ENCODE data around the gene KDM7A. TPM values are rescaled to one million over a fixed set of nuclear protein-coding genes. Genes with fewer than 3 reads are reported as not detected.

The KDM7A gene
- total RNA-seq, 1 experiment from 2014 or later: 12.2 TPM

DNA sequence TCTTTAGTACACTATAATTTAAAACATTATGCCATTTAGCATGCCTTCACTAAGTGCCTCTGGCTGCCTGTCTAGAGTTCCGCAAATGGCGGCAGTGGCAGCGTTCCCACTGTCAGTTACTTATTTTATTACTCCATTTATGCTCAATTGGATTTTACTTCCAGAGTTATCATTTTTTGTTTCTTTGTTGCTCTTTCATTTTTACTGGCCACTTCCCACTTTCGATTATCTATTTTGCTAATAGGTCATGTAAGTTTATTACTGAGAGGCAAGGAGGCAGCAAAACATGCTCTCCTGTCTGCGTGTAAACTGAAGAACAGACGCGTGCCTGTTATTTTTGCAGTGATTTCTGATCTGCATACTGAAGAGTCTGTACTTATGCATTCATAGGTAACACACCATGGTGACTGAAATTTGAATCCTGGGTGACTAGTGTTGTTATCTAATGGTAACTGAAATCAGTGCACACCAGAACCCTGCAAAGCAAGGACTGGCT, 23.1 kb downstream of the KDM7A start:
- ATAC-seq (no peak), DNase-seq (ENCODE audit: low spot score) (no peak)
- ChIA-PET CTCF (interaction anchor here (0.7 kb wide), 1 partner anchor 535 kb away, joined by 4 read pairs; no protein-coding TSS in a partner anchor), POLR2A (no interaction called here)
- peaks cover 19% of the 10 kb centered on the region for H3K4me1 Mint-ChIP-seq
- no peaks in the 10 kb centered on the region for H3K9me3 Mint-ChIP-seq
- H3K36me3 Mint-ChIP-seq: no peaks in the 10 kb centered on the region
- H3K27me3 Mint-ChIP-seq (ENCODE audit: low read depth): no peaks in the 10 kb centered on the region
- TF ChIP-seq CREM (CRISPR knock-in tag; IDR thresholded peaks at IDR 0.05) (no peak), JAZF1 (CRISPR knock-in tag; IDR thresholded peaks at IDR 0.05) (no peak), NFATC4 (CRISPR knock-in tag; IDR thresholded peaks at IDR 0.05) (no peak), MYBL2 (CRISPR knock-in tag; IDR thresholded peaks at IDR 0.05) (no peak), KAT7 (CRISPR knock-in tag; IDR thresholded peaks at IDR 0.05; ENCODE audit: borderline replicate concordance) (no peak), ZNF281 (CRISPR knock-in tag; IDR thresholded peaks at IDR 0.05) (no peak), IRF2 (CRISPR knock-in tag; IDR thresholded peaks at IDR 0.05; ENCODE audit: borderline replicate concordance, low read depth) (no peak), SMAD4 (CRISPR knock-in tag; IDR thresholded peaks at IDR 0.05) (no peak), TCF7 (CRISPR knock-in tag; IDR thresholded peaks at IDR 0.05; ENCODE audit: low read depth) (no peak), ELF4 (CRISPR knock-in tag; IDR thresholded peaks at IDR 0.05; ENCODE audit: low read depth) (no peak), ZNF232 (CRISPR knock-in tag; IDR thresholded peaks at IDR 0.05) (no peak), NFYB (CRISPR knock-in tag; conservative IDR thresholded peaks at IDR 0.05; ENCODE audit: low read depth) (no peak), ZNF138 (CRISPR knock-in tag; conservative IDR thresholded peaks at IDR 0.05) (no peak), PRDM15 (CRISPR knock-in tag; IDR thresholded peaks at IDR 0.05) (no peak), CTCF (IDR thresholded peaks at IDR 0.05) (no peak), TP53 (CRISPR knock-in tag; IDR thresholded peaks at IDR 0.05) (no peak)
- TF ChIP-seq, protein P1, sequence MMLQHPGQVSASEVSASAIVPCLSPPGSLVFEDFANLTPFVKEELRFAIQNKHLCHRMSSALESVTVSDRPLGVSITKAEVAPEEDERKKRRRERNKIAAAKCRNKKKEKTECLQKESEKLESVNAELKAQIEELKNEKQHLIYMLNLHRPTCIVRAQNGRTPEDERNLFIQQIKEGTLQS (CRISPR knock-in tag; conservative IDR thresholded peaks at IDR 0.05): no peak
- TF ChIP-seq, protein P2, sequence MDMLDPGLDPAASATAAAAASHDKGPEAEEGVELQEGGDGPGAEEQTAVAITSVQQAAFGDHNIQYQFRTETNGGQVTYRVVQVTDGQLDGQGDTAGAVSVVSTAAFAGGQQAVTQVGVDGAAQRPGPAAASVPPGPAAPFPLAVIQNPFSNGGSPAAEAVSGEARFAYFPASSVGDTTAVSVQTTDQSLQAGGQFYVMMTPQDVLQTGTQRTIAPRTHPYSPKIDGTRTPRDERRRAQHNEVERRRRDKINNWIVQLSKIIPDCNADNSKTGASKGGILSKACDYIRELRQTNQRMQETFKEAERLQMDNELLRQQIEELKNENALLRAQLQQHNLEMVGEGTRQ (CRISPR knock-in tag; IDR thresholded peaks at IDR 0.05): no peak
- TF ChIP-seq, protein P3, sequence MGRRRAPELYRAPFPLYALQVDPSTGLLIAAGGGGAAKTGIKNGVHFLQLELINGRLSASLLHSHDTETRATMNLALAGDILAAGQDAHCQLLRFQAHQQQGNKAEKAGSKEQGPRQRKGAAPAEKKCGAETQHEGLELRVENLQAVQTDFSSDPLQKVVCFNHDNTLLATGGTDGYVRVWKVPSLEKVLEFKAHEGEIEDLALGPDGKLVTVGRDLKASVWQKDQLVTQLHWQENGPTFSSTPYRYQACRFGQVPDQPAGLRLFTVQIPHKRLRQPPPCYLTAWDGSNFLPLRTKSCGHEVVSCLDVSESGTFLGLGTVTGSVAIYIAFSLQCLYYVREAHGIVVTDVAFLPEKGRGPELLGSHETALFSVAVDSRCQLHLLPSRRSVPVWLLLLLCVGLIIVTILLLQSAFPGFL (CRISPR knock-in tag; IDR thresholded peaks at IDR 0.05; ENCODE audit: borderline replicate concordance): no peak
- TF ChIP-seq, protein P4, sequence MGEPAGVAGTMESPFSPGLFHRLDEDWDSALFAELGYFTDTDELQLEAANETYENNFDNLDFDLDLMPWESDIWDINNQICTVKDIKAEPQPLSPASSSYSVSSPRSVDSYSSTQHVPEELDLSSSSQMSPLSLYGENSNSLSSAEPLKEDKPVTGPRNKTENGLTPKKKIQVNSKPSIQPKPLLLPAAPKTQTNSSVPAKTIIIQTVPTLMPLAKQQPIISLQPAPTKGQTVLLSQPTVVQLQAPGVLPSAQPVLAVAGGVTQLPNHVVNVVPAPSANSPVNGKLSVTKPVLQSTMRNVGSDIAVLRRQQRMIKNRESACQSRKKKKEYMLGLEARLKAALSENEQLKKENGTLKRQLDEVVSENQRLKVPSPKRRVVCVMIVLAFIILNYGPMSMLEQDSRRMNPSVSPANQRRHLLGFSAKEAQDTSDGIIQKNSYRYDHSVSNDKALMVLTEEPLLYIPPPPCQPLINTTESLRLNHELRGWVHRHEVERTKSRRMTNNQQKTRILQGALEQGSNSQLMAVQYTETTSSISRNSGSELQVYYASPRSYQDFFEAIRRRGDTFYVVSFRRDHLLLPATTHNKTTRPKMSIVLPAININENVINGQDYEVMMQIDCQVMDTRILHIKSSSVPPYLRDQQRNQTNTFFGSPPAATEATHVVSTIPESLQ (CRISPR knock-in tag; IDR thresholded peaks at IDR 0.05): no peak
- H3K27ac Mint-ChIP-seq: peak overlapping the region; percentile 44; the same call in 1 of the 2 replicates
- H3K4me3 Mint-ChIP-seq: no peak overlapping the region
